Measurements from ENCODE around the gene DNMBP. TPM values are rescaled to one million over a fixed set of nuclear protein-coding genes. Genes with fewer than 3 reads are reported as not detected.

The DNMBP gene
- total and polyA plus RNA-seq, 2 experiments from 2014 or later = 13.4 to 31.2 TPM

GRCh38 chr10:99859585-99859984 is 150.2 kb downstream of the DNMBP start:
- H4K20me1 ChIP-seq (replicated peaks; ENCODE audit: insufficient read depth) = no peaks in the 10 kb centered on the region
- Mint-ChIP-seq H3K27ac (no peak overlapping the region), H3K27me3 (ENCODE audit: insufficient read depth, low read depth, poor library complexity) (peaks cover 4% of the 10 kb centered on the region), H3K4me1 (peaks cover 18% of the 10 kb centered on the region), H3K36me3 (ENCODE audit: low read depth) (no peaks in the 10 kb centered on the region; the same call in 2 of the 3 replicates), H3K4me3 (no peak overlapping the region), H3K9me3 (no peaks in the 10 kb centered on the region)
- H3K36me3 ChIP-seq (ENCODE audit: insufficient read depth) = no peaks in the 10 kb centered on the region
- H3K27ac ChIP-seq (ENCODE audit: low read depth) = no peak overlapping the region
- no peaks in the 10 kb centered on the region for H3F3A ChIP-seq (replicated peaks; ENCODE audit: low read depth)
- H3K4me3 ChIP-seq = no peak overlapping the region
- no peaks in the 10 kb centered on the region for H3K27me3 ChIP-seq (ENCODE audit: insufficient read depth)
- TF ChIP-seq, protein P1, sequence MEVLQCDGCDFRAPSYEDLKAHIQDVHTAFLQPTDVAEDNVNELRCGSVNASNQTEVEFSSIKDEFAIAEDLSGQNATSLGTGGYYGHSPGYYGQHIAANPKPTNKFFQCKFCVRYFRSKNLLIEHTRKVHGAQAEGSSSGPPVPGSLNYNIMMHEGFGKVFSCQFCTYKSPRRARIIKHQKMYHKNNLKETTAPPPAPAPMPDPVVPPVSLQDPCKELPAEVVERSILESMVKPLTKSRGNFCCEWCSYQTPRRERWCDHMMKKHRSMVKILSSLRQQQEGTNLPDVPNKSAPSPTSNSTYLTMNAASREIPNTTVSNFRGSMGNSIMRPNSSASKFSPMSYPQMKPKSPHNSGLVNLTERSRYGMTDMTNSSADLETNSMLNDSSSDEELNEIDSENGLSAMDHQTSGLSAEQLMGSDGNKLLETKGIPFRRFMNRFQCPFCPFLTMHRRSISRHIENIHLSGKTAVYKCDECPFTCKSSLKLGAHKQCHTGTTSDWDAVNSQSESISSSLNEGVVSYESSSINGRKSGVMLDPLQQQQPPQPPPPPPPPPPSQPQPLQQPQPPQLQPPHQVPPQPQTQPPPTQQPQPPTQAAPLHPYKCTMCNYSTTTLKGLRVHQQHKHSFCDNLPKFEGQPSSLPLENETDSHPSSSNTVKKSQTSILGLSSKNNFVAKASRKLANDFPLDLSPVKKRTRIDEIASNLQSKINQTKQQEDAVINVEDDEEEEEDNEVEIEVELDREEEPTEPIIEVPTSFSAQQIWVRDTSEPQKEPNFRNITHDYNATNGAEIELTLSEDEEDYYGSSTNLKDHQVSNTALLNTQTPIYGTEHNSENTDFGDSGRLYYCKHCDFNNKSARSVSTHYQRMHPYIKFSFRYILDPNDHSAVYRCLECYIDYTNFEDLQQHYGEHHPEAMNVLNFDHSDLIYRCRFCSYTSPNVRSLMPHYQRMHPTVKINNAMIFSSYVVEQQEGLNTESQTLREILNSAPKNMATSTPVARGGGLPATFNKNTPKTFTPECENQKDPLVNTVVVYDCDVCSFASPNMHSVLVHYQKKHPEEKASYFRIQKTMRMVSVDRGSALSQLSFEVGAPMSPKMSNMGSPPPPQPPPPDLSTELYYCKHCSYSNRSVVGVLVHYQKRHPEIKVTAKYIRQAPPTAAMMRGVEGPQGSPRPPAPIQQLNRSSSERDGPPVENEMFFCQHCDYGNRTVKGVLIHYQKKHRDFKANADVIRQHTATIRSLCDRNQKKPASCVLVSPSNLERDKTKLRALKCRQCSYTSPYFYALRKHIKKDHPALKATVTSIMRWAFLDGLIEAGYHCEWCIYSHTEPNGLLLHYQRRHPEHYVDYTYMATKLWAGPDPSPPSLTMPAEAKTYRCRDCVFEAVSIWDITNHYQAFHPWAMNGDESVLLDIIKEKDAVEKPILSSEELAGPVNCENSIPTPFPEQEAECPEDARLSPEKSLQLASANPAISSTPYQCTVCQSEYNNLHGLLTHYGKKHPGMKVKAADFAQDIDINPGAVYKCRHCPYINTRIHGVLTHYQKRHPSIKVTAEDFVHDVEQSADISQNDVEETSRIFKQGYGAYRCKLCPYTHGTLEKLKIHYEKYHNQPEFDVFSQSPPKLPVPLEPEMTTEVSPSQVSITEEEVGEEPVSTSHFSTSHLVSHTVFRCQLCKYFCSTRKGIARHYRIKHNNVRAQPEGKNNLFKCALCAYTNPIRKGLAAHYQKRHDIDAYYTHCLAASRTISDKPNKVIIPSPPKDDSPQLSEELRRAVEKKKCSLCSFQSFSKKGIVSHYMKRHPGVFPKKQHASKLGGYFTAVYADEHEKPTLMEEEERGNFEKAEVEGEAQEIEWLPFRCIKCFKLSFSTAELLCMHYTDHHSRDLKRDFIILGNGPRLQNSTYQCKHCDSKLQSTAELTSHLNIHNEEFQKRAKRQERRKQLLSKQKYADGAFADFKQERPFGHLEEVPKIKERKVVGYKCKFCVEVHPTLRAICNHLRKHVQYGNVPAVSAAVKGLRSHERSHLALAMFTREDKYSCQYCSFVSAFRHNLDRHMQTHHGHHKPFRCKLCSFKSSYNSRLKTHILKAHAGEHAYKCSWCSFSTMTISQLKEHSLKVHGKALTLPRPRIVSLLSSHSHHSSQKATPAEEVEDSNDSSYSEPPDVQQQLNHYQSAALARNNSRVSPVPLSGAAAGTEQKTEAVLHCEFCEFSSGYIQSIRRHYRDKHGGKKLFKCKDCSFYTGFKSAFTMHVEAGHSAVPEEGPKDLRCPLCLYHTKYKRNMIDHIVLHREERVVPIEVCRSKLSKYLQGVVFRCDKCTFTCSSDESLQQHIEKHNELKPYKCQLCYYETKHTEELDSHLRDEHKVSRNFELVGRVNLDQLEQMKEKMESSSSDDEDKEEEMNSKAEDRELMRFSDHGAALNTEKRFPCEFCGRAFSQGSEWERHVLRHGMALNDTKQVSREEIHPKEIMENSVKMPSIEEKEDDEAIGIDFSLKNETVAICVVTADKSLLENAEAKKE (CRISPR knock-in tag; IDR thresholded peaks at IDR 0.05) = no peak
- TF ChIP-seq, protein P2, sequence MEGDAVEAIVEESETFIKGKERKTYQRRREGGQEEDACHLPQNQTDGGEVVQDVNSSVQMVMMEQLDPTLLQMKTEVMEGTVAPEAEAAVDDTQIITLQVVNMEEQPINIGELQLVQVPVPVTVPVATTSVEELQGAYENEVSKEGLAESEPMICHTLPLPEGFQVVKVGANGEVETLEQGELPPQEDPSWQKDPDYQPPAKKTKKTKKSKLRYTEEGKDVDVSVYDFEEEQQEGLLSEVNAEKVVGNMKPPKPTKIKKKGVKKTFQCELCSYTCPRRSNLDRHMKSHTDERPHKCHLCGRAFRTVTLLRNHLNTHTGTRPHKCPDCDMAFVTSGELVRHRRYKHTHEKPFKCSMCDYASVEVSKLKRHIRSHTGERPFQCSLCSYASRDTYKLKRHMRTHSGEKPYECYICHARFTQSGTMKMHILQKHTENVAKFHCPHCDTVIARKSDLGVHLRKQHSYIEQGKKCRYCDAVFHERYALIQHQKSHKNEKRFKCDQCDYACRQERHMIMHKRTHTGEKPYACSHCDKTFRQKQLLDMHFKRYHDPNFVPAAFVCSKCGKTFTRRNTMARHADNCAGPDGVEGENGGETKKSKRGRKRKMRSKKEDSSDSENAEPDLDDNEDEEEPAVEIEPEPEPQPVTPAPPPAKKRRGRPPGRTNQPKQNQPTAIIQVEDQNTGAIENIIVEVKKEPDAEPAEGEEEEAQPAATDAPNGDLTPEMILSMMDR (conservative IDR thresholded peaks at IDR 0.05; ENCODE audit: low read depth in 2 of 2) = peak; percentile 62 to 64
- TF ChIP-seq POLR2AphosphoS5 (IDR thresholded peaks at IDR 0.05; ENCODE audit: low read depth) = no peak
- ATAC-seq = peak; percentile 98
- H2AFZ ChIP-seq = peak overlapping the region; percentile 14; the same call in 1 of the 2 replicates
- peaks cover 4% of the 10 kb centered on the region; the same call in 1 of the 2 replicates for H3K4me1 ChIP-seq (ENCODE audit: insufficient read depth)
- peak; percentile 79 for DNase-seq (ENCODE audit: low spot score)
- H3K9me2 ChIP-seq (ENCODE audit: insufficient read depth) = peaks cover 5% of the 10 kb centered on the region
- H3K79me2 ChIP-seq (replicated peaks; ENCODE audit: insufficient read depth) = no peaks in the 10 kb centered on the region
- no peak overlapping the region for H3K4me2 ChIP-seq

- Histone ChIP-seq H3K36me3 (ENCODE audit: insufficient read depth) (no peaks in the 10 kb centered on the region), H4K20me1 (replicated peaks; ENCODE audit: insufficient read depth) (no peaks in the 10 kb centered on the region), H3K79me2 (replicated peaks; ENCODE audit: insufficient read depth) (no peaks in the 10 kb centered on the region), H3K4me3 (no peak overlapping the region), H3K9me2 (ENCODE audit: insufficient read depth) (peaks cover 5% of the 10 kb centered on the region), H3K4me1 (ENCODE audit: insufficient read depth) (peaks cover 9% of the 10 kb centered on the region; the same call in 1 of the 2 replicates), H3K27ac (ENCODE audit: low read depth) (no peak overlapping the region), H3K27me3 (ENCODE audit: insufficient read depth) (no peaks in the 10 kb centered on the region), H3K4me2 (no peak overlapping the region), H2AFZ (peak overlapping the region; percentile 20; the same call in 1 of the 2 replicates), H3F3A (replicated peaks; ENCODE audit: low read depth) (no peaks in the 10 kb centered on the region)
- DNase-seq (ENCODE audit: low spot score) (no peak), ATAC-seq (no peak)
- Mint-ChIP-seq H3K36me3 (ENCODE audit: low read depth) (no peaks in the 10 kb centered on the region; the same call in 2 of the 3 replicates), H3K9me3 (no peaks in the 10 kb centered on the region), H3K27me3 (ENCODE audit: insufficient read depth, low read depth, poor library complexity) (peaks cover 4% of the 10 kb centered on the region), H3K4me1 (peaks cover 20% of the 10 kb centered on the region), H3K27ac (no peak overlapping the region), H3K4me3 (no peak overlapping the region)
- TF ChIP-seq, protein P3, sequence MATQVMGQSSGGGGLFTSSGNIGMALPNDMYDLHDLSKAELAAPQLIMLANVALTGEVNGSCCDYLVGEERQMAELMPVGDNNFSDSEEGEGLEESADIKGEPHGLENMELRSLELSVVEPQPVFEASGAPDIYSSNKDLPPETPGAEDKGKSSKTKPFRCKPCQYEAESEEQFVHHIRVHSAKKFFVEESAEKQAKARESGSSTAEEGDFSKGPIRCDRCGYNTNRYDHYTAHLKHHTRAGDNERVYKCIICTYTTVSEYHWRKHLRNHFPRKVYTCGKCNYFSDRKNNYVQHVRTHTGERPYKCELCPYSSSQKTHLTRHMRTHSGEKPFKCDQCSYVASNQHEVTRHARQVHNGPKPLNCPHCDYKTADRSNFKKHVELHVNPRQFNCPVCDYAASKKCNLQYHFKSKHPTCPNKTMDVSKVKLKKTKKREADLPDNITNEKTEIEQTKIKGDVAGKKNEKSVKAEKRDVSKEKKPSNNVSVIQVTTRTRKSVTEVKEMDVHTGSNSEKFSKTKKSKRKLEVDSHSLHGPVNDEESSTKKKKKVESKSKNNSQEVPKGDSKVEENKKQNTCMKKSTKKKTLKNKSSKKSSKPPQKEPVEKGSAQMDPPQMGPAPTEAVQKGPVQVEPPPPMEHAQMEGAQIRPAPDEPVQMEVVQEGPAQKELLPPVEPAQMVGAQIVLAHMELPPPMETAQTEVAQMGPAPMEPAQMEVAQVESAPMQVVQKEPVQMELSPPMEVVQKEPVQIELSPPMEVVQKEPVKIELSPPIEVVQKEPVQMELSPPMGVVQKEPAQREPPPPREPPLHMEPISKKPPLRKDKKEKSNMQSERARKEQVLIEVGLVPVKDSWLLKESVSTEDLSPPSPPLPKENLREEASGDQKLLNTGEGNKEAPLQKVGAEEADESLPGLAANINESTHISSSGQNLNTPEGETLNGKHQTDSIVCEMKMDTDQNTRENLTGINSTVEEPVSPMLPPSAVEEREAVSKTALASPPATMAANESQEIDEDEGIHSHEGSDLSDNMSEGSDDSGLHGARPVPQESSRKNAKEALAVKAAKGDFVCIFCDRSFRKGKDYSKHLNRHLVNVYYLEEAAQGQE (IDR thresholded peaks at IDR 0.05; ENCODE audit: unreplicated experiment) = no peak
- TF ChIP-seq EZH2phosphoT487 (IDR thresholded peaks at IDR 0.05; ENCODE audit: unreplicated experiment) (no peak), CREB1 (CRISPR knock-in tag; IDR thresholded peaks at IDR 0.05; ENCODE audit: low read depth) (no peak), JUNB (IDR thresholded peaks at IDR 0.05; ENCODE audit: unreplicated experiment) (no peak), EZH2 (IDR thresholded peaks at IDR 0.05; ENCODE audit: low read depth, unreplicated experiment) (no peak), STAT1 (IDR thresholded peaks at IDR 0.05; ENCODE audit: unreplicated experiment) (no peak)
These were observed 150.9 kb downstream of the DNMBP start for GRCh38 chr10:99858849-99859248.

Measured in GM23338 (cell line).